Tibial nerve (tissue), 4 donors: Measurements from ENCODE around the gene DNAI2. TPM values are rescaled to one million over a fixed set of nuclear protein-coding genes. Genes with fewer than 3 reads are reported as not detected.

Experiments used
- DNase-seq, 2 donors: peaks; one replicate each; pipeline ENCODE4 v3.0.0-alpha.2; 2019; ENCODE audit warnings: low spot score in 2 of 2
- H3K27ac ChIP-seq, 4 donors: fragments of 200-600 bp; sonication (generic) in 3 of 4; one replicate each; pipeline ENCODE4 v1.5.1; 2017 to 2019; ENCODE audit warnings: mild to moderate bottlenecking in 1 of 4
- H3K27me3 ChIP-seq, 2 donors: fragments of 200-600 bp; sonication (generic) in 1 of 2; one replicate each; pipeline versions ENCODE4 v1.5.1 to v1.6.0; 2017 to 2019
- H3K36me3 ChIP-seq, 3 donors: fragments of 200-600 bp; sonication (generic); one replicate each; pipeline ENCODE4 v1.5.1; 2018 to 2019
- H3K4me1 ChIP-seq, 4 donors: fragments of 200-600 bp; sonication (generic) in 3 of 4; one replicate each; pipeline ENCODE4 v1.5.1; 2017 to 2019
- H3K4me3 ChIP-seq, 4 donors: fragments of 200-600 bp; sonication (generic) in 3 of 4; one replicate each; pipeline ENCODE4 v1.5.1; 2017 to 2019; ENCODE audit warnings: mild to moderate bottlenecking in 1 of 4, moderate library complexity in 1 of 4
- H3K9me3 ChIP-seq, 4 donors: fragments of 200-600 bp; sonication (generic) in 3 of 4; one replicate each; pipeline ENCODE4 v1.5.1; 2017 to 2019
- CTCF ChIP-seq, 5 experiments: fragments of 200-600 bp in 3 of 5; fragments of 450-650 bp in 2 of 5; sonication (generic) in 3 of 5; IDR thresholded peaks; one replicate each; pipeline ENCODE4 v1.5.1; 2016 to 2019; ENCODE audit warnings: antibody characterized with exemption in 5 of 5, mild to moderate bottlenecking in 3 of 5, moderate library complexity in 2 of 5
- EP300 ChIP-seq, 2 donors: sonication (generic); formaldehyde crosslinking; IDR thresholded peaks; one replicate each; pipeline ENCODE4 v1.6.1; 2017; ENCODE audit warnings: antibody characterized with exemption in 2 of 2, mild to moderate bottlenecking in 1 of 2
- POLR2A ChIP-seq, 2 donors: fragments of 450-650 bp; IDR thresholded peaks; one replicate each; pipeline ENCODE4 v1.6.1; 2017; ENCODE audit warnings: antibody characterized with exemption in 2 of 2, mild to moderate bottlenecking in 2 of 2, moderate library complexity in 2 of 2
- WGBS, 2 donors: methylation state at CpG; one replicate each; pipeline ENCODE4 v1.1.5; 2018; 5-methylcytosine and 5-hydroxymethylcytosine counted together
- total RNA-seq, 4 donors: library from RNA; depleted of rRNA; stranded (reverse); fragments of >200 nt; gene quantifications; one replicate each; pipeline ENCODE4 v1.1.0, GENCODE V29; 2016

The DNAI2 gene
- total RNA-seq, 4 donors from 2014 or later = 0.60 TPM; not detected in 3

GRCh38 chr17:74345433-74346241 lies 71.6 kb downstream of the DNAI2 start:
- TF ChIP-seq CTCF (IDR thresholded peaks at IDR 0.05) (no peak), POLR2A (IDR thresholded peaks at IDR 0.05) (no peak), EP300 (IDR thresholded peaks at IDR 0.05) (no peak)
- Histone ChIP-seq H3K4me3 (no peak overlapping the region), H3K9me3 (no peaks in the 10 kb centered on the region), H3K27me3 (peaks cover 0 to 11% of the 10 kb centered on the region in 2 donors), H3K4me1 (no peaks in the 10 kb centered on the region), H3K27ac (peak overlapping the region in 1 of 4 donors; percentile 86), H3K36me3 (peaks cover 0 to 6% (median 0%) of the 10 kb centered on the region in 3 donors)
- DNase-seq = no peak
- 64 to 77% methylated on average over 10 to 12 of the region's 13 CpGs for WGBS, 2 donors

GRCh38 chr17:74347646-74348045 lies 73.6 kb downstream of the DNAI2 start:
- no peak for TF ChIP-seq POLR2A (IDR thresholded peaks at IDR 0.05)
- TF ChIP-seq CTCF (IDR thresholded peaks at IDR 0.05) = no peak
- TF ChIP-seq EP300 (IDR thresholded peaks at IDR 0.05) = no peak

GRCh38 chr17:74349120-74349519 lies 75.1 kb downstream of the DNAI2 start:
- no peak for DNase-seq
- Histone ChIP-seq H3K27ac (peak overlapping the region in 2 of 4 donors; percentile 17 to 46), H3K4me1 (peaks cover 0 to 6% (median 0%) of the 10 kb centered on the region in 4 donors), H3K9me3 (no peaks in the 10 kb centered on the region), H3K36me3 (peaks cover 0 to 8% (median 0%) of the 10 kb centered on the region in 3 donors), H3K4me3 (no peak overlapping the region), H3K27me3 (peaks cover 0 to 46% of the 10 kb centered on the region in 2 donors)
- WGBS, 2 donors = 76 to 77% methylated on average over 18 to 19 of the region's 19 CpGs
- no peak for TF ChIP-seq CTCF (IDR thresholded peaks at IDR 0.05)
- TF ChIP-seq EP300 (IDR thresholded peaks at IDR 0.05) = no peak
- no peak for TF ChIP-seq POLR2A (IDR thresholded peaks at IDR 0.05)

More at GRCh38 chr17:74347646-74348045, 73.6 kb downstream of the DNAI2 start:
- 76 to 78% methylated on average over 14 of the region's 14 CpGs for WGBS, 2 donors
- peaks cover 0 to 6% (median 0%) of the 10 kb centered on the region in 4 donors for H3K4me1 ChIP-seq
- no peak for DNase-seq
- no peaks in the 10 kb centered on the region for H3K9me3 ChIP-seq
- no peak overlapping the region for H3K4me3 ChIP-seq
- peaks cover 0 to 31% of the 10 kb centered on the region in 2 donors for H3K27me3 ChIP-seq
- peaks cover 0 to 8% (median 0%) of the 10 kb centered on the region in 3 donors for H3K36me3 ChIP-seq
- peak overlapping the region in 1 of 4 donors; percentile 46 for H3K27ac ChIP-seq

GRCh38 chr17:74350486-74350885 lies 76.5 kb downstream of the DNAI2 start:
- WGBS, 2 donors = 76 to 80% methylated on average over 20 of the region's 20 CpGs
- no peak for DNase-seq
- Histone ChIP-seq H3K4me1 (peaks cover 0 to 6% (median 0%) of the 10 kb centered on the region in 4 donors), H3K27me3 (peaks cover 0 to 56% of the 10 kb centered on the region in 2 donors), H3K27ac (peak overlapping the region in 2 of 4 donors; percentile 25 to 43), H3K36me3 (peaks cover 0 to 8% (median 0%) of the 10 kb centered on the region in 3 donors), H3K4me3 (no peak overlapping the region), H3K9me3 (no peaks in the 10 kb centered on the region)
- TF ChIP-seq POLR2A (IDR thresholded peaks at IDR 0.05) (no peak), CTCF (IDR thresholded peaks at IDR 0.05) (no peak), EP300 (IDR thresholded peaks at IDR 0.05) (no peak)
